Lower leg skin (tissue), 4 donors: ENCODE data around the gene POLR3A. TPM values are rescaled to one million over a fixed set of nuclear protein-coding genes. Genes with fewer than 3 reads are reported as not detected.
"Not testable (repeated sequence)": the region's sequence is repeated elsewhere in the genome, so short reads cannot be mapped to it uniquely, and the experiment has no call there.

Experiments
- DNase-seq, 2 donors: peaks; one replicate each; pipeline ENCODE4 v3.0.0-alpha.2; 2019; ENCODE audit warnings: low spot score in 2 of 2
- H3K4me3 ChIP-seq: fragments of 200-600 bp; sonication (generic); 2 replicates; pipeline ENCODE4 v1.5.1; 2017; ENCODE audit warnings: mild to moderate bottlenecking, low read depth; ENCODE audit not compliant: poor library complexity, severe bottlenecking
- POLR2A ChIP-seq, 2 donors: fragments of 450-650 bp; IDR thresholded peaks; one replicate each; pipeline ENCODE4 v1.6.1; 2016 to 2017; ENCODE audit warnings: antibody characterized with exemption in 2 of 2, mild to moderate bottlenecking in 1 of 2, moderate library complexity in 1 of 2
- WGBS, 2 donors: methylation state at CpG; one replicate each; pipeline ENCODE4 v1.1.5; 2018; 5-methylcytosine and 5-hydroxymethylcytosine counted together
- intact Hi-C: fragments of 100-400 bp; cut with DNase I; formaldehyde crosslinking; loops from one replicate; pipeline ENCODE4 v1.15.0; 2023; ENCODE audit warnings: low total_unique reads
- total RNA-seq, 4 donors: library from RNA; depleted of rRNA; stranded (reverse); fragments of >200 nt; gene quantifications; one replicate each; pipeline ENCODE4 v1.1.0, GENCODE V29; 2016
- TF ChIP-seq, protein P1 (sequence below), 3 donors: fragments of 450-650 bp; IDR thresholded peaks; one replicate each; pipeline ENCODE4 v1.5.1; 2016; ENCODE audit warnings: antibody characterized with exemption in 3 of 3, mild to moderate bottlenecking in 3 of 3, moderate library complexity in 2 of 3

POLR3A gene
- total RNA-seq, 4 donors from 2014 or later: 8.7 to 11.1 (median 10.9) TPM

- no peak for DNase-seq
- TF ChIP-seq, protein P1, sequence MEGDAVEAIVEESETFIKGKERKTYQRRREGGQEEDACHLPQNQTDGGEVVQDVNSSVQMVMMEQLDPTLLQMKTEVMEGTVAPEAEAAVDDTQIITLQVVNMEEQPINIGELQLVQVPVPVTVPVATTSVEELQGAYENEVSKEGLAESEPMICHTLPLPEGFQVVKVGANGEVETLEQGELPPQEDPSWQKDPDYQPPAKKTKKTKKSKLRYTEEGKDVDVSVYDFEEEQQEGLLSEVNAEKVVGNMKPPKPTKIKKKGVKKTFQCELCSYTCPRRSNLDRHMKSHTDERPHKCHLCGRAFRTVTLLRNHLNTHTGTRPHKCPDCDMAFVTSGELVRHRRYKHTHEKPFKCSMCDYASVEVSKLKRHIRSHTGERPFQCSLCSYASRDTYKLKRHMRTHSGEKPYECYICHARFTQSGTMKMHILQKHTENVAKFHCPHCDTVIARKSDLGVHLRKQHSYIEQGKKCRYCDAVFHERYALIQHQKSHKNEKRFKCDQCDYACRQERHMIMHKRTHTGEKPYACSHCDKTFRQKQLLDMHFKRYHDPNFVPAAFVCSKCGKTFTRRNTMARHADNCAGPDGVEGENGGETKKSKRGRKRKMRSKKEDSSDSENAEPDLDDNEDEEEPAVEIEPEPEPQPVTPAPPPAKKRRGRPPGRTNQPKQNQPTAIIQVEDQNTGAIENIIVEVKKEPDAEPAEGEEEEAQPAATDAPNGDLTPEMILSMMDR (IDR thresholded peaks at IDR 0.05): no peak
- no peak for TF ChIP-seq POLR2A (IDR thresholded peaks at IDR 0.05)
- WGBS, 2 donors: 63 to 67% methylated on average over 2 of the region's 2 CpGs
- H3K4me3 ChIP-seq: no peak overlapping the region
- intact Hi-C loops: no loop called here
Observed at GRCh38 chr10:78065611-78066010, 36.3 kb upstream of the POLR3A start.

GRCh38 chr10:78064919-78065318 is 35.6 kb upstream of the POLR3A start:
- DNase-seq, H3K4me3 ChIP-seq, intact Hi-C loops: not testable (repeated sequence)
- WGBS, 2 donors: 63 to 100% methylated on average over 1 of the region's 2 CpGs

DNA sequence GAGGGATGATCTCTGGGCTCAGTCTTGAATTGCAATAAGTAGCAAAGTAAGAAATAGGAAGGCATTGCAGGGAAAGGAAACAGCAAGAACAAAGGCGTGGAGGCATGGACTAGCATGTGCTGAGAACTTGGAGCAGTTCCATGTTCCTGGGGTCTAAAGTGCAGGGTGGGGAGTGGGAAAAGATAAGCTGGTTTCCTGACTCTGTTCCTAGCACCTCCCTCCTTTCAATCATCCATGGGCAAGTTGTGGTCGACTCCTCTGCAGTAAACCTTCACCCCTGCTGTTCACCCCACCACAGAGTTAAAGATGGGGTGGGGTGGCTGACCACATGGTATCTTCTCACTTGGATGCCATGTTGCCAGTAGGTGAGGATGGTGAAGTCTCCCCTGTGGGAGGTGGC is 33.9 kb upstream of the POLR3A start:
- intact Hi-C loops: no loop called here
- no peak overlapping the region for H3K4me3 ChIP-seq
- TF ChIP-seq, protein P1 (IDR thresholded peaks at IDR 0.05): no peak
- TF ChIP-seq POLR2A (IDR thresholded peaks at IDR 0.05): no peak
- no peak for DNase-seq
- WGBS, 2 donors: 82 to 89% methylated on average over 2 of the region's 2 CpGs

- intact Hi-C loops: no loop called here
- TF ChIP-seq POLR2A (IDR thresholded peaks at IDR 0.05): no peak
- TF ChIP-seq, protein P1 (IDR thresholded peaks at IDR 0.05): no peak
- H3K4me3 ChIP-seq: no peak overlapping the region
- DNase-seq: no peak
- WGBS, 2 donors: 69 to 89% methylated on average over 5 of the region's 5 CpGs
Observed at GRCh38 chr10:78062296-78062695, 33.0 kb upstream of the POLR3A start.

GRCh38 chr10:78059906-78060702 is 30.8 kb upstream of the POLR3A start:
- WGBS, 2 donors: 78 to 81% methylated on average over 12 of the region's 12 CpGs
- intact Hi-C loops: no loop called here
- no peak for TF ChIP-seq POLR2A (IDR thresholded peaks at IDR 0.05)
- TF ChIP-seq, protein P1 (IDR thresholded peaks at IDR 0.05): no peak
- DNase-seq: no peak
- no peak overlapping the region for H3K4me3 ChIP-seq

- H3K4me3 ChIP-seq: no peak overlapping the region
- intact Hi-C loops: no loop called here
- no peak for DNase-seq
- 78 to 82% methylated on average over 5 of the region's 5 CpGs for WGBS, 2 donors
- TF ChIP-seq POLR2A (IDR thresholded peaks at IDR 0.05): no peak
- TF ChIP-seq, protein P1 (IDR thresholded peaks at IDR 0.05): no peak
Observed at GRCh38 chr10:78058562-78058961, 29.2 kb upstream of the POLR3A start.
